HG03103 (cell line): Measurements from ENCODE around the gene ESR2.
"Not testable (repeated sequence)": the region's sequence is repeated elsewhere in the genome, so short reads cannot be mapped to it uniquely, and the experiment has no call there.

Source experiments
- ATAC-seq: cut with Tn5 transposase; IDR thresholded peaks from one replicate; pipeline ENCODE4 v1.9.1; 2021; ENCODE audit warnings: low read depth; ENCODE audit not compliant: unreplicated experiment

ESR2 gene

DNA sequence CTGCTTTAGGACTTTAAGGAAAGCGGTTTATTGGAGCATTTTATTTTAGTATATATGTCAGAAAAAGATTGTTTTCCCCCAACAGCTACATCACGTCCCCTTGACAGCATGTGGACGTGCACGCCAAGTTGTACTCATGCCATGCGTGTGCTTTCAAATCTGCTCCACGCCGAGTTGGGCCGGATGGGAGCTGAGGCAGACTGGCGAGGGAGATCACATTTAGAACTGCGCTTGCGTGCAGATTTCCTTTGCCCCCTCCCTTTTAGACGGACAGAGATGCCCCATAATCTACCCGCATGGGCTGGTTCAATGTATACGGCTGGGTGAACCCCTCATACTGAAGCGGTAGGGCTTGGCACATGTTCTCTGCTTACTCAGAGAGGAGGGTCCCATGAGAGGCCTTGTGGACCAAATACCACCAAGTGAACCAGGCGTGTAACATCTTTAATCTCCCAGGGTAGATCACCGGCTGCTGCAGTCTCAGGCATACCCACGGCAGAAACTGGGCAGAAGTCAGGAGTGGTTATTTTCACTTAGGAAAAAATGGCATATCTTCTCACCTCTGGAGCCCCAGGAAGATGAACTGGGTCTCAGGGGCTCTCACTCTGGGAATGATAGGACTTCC is 92.1 kb downstream of the ESR2 start:
- ATAC-seq = no peak

DNA sequence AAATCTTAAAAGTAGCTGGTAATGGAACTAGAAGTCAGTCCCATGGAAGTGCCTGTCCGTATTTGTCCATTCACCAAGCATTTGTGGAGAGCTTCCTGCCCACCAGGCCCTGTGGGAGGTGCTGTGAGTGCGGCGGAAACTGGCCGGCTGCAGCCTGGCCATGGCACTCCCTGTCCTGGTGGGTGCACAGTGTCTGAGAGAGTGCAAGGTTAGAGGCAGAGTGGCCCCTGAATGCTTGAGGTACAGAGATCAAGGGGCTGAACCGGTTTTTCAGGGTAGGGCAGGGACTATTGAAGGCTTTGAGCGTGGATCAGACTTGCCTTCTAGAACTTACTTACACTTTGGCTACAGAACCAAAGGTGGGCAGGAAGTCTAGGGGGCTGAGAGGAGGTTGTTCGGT is 92.9 kb downstream of the ESR2 start:
- ATAC-seq = no peak

DNA sequence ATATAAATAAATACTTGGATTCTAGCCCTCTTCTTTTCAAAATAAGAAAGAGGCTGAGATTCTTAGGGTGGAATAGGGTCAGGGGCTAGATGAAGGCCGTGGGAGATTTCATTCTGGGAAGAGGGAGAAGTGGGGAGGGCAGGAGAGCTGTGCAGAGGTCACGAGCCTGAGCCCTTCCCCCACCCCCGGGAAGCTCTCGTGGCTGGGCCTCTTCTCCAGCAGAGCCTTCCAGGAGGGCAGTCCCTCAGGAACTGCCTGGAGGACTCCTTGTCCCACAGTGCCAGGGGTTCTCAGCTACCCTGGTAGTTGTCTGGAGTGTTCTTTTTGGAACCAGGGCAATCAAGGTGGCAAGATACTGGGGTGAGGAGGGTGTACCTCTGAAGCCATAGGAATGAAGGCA is 94.0 kb downstream of the ESR2 start:
- no peak for ATAC-seq

DNA sequence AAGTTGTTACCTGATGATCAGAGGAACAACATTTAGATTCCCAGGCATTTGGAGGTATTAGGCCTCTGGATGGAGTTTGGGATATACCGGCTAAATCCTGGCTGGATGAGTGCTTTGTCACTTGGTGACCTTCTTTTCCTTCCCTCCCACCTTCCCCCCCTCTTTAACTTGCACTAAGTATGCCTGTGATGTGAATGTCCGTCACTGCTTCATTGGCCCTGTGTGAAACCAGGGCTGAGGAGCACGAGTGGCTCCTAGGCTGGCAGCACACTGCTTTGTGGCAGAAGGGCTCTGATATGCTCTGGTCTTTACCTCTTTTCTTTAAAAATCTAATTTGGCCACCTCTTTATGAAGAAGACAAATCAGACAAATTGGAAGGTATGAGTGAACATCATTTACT is 95.7 kb downstream of the ESR2 start:
- ATAC-seq = no peak

GRCh38 chr14:64197996-64198395 is 96.2 kb downstream of the ESR2 start:
- ATAC-seq = no peak

GRCh38 chr14:64196814-64197411 is 97.3 kb downstream of the ESR2 start:
- ATAC-seq = peak; percentile 45

GRCh38 chr14:64196056-64196455 is 98.1 kb downstream of the ESR2 start:
- no peak for ATAC-seq

DNA sequence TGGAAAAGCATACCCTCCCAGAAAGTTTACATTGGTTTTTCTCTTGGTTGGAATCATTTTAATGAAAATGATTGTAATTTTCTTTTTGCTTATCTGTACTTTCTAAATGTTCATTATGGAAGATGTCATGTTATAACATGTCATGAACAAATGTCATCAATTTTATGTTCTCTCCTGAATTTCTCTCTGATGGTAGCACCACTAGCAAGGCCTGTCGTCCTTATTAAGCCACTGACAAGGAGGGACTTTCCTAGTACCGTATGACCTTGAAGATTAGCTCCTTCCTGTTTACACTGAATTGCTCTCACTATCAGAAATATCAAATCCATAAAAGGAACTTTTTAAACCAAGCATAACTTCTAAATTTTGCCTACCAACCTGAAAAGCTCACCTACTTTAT is 99.0 kb downstream of the ESR2 start:
- ATAC-seq = no peak

GRCh38 chr14:64194404-64194803 is 99.8 kb downstream of the ESR2 start:
- ATAC-seq = no peak

DNA sequence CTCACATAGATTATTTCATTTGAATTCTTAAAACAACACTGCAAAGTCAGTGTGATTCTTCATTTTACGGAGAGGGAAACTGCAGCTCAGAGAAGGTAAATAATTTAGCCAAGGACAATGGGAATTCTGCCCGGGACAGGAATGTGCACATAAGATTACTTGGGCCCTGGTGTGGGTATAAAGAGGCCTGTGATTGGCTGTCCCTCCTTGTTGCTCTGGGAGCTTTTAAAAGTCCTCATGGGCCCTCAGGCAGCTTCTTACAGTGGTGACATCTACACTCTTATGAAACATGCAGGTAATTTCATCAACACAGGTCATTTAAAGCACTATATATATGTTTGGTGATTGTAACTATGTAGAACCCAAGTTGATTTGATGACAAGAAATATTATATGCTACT is 100.3 kb downstream of the ESR2 start:
- no peak for ATAC-seq

GRCh38 chr14:64191756-64192155 is 102.4 kb downstream of the ESR2 start:
- no peak for ATAC-seq

DNA sequence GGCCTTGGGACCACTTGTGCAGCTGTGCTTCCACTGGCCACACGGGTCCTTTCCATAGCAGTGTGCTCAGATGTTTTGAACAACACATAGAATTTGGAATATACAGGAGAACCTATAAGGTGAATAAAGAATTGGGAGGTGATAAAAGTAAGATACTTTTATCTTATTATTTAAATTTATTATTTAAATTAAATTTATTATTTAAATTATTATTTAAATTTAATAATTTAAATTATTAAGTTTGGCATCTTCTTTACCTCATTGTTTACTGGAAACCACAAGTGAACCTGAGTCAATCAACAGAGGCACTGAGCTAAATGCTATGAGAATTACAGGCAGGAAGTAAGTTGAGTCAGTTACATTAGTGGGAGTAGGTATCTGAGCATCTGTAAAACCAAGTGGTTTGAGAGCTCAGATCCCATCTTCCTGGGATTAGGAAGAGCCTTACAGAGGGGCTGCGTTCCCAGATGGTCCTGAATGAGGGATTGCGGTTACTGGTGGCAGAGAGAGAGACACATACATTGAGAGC is 103.1 kb downstream of the ESR2 start:
- ATAC-seq = no peak

DNA sequence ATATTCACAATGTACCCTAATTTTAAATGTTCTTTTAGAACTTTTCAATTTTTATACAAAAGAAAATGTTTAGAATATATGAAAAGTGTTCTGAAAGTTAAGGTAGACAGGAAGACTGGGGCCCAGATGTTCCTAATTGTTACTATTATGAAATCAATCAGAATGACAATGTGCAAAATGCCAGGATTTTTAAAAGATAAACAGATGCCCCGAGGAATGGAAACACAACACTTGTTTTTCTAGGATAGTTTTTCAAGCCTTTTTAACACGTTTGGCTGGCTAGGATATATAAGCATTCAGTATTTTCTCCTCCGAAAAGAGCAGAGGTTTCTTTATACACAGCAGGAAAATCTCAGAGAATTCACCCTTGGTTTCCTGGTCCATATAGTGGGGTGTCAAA is 106.8 kb downstream of the ESR2 start:
- ATAC-seq = no peak

DNA sequence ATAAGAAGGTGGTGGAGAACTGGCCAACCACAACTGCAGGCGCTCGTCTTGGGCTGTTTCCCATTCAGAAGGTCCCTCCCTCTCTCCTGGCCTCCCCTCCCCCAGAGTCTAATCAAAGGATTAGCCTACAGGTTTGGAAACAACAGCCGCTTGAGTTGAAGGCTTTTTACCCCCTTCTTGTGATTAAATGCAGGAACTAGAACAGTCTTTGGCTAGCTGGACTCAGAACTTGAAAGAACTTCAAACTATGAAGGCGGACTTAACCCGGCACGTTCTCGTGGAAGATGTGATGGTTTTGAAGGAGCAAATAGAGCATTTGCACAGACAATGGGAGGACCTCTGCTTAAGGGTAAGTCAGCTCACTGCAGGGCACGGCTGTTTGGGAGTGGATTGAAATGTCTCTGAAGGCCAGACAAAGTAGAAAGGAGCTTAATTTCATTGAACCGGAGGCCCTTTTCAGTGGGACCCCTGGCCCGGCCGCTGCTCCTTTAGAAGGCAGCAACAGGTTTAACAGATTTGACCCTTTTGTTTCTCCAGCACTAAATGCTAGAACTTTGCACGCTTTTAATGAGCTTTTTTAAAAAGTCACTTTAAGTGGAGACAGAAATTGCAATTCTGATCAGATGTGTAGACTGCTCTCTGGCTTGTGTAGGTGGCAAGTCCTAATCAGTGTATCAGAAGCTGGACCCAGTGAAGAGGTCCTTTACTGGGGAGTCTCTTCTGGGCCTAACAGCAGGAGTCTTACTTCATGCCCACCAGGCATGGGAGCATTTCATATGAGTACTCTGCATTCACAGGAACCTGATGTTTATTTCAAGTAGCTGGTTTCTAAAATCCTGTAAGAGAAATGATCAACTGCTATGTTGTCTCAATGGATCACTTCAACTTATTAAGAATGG is 107.7 kb downstream of the ESR2 start:
- no peak for ATAC-seq

DNA sequence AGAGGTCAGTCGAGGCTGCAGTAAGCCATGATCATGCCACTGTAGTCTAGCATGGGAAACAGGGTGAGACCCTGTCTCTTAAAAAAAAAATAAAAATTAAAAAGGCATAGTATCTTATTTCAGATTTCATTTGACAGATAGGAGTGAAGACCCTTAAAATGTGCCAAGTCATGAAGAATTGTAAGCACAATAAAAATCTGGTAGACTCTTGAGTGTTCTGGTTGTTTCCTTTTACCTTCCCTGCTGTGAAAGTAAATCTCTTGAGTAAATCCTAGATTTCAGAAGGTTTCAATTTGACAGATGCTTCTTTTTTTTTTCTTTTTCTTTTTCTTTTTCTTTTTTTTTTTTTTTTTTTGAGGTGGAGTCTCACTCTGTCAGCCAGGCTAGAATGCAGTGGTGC is 109.0 kb downstream of the ESR2 start:
- ATAC-seq = no peak

GRCh38 chr14:64184103-64184729 is 110.0 kb downstream of the ESR2 start:
- ATAC-seq = no peak

DNA sequence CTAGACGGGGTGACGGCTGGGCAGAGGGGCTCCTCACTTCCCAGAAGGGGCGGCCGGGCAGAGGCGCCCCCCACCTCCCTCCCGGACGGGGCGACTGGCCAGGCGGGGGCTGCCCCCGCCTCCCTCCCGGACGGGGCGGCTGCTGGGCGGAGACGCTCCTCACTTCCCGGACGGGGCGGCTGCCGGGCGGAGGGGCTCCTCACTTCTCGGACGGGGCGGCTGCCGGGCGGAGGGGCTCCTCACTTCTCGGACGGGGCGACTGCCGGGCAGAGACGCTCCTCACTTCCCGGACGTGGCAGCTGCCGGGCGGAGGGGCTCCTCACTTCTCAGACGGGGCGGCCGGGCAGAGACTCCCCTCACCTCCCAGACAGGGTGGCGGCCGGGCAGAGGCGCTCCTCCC is 111.3 kb downstream of the ESR2 start:
- ATAC-seq = not testable (repeated sequence)

- ATAC-seq = no peak
These were observed 115.4 kb downstream of the ESR2 start for GRCh38 chr14:64178814-64179213.

GRCh38 chr14:64176330-64176729 is 117.8 kb downstream of the ESR2 start:
- ATAC-seq = no peak

- no peak for ATAC-seq
These were observed 119.0 kb downstream of the ESR2 start for GRCh38 chr14:64174922-64175782.
